Suprapubic skin (tissue), 4 donors: ENCODE results near the gene PCNX2.

ENCODE experiments used
- CTCF ChIP-seq, 2 donors: fragments of 200-600 bp in 1 of 2; fragments of 450-650 bp in 1 of 2; sonication (generic) in 1 of 2; IDR thresholded peaks; one replicate each; pipeline ENCODE4 v1.5.1; 2016 to 2019; ENCODE audit warnings: antibody characterized with exemption in 2 of 2, mild to moderate bottlenecking in 1 of 2, moderate library complexity in 1 of 2
- POLR2A ChIP-seq, 2 donors: fragments of 450-650 bp; IDR thresholded peaks; one replicate each; pipeline ENCODE4 v1.6.1; 2017; ENCODE audit warnings: antibody characterized with exemption in 2 of 2, mild to moderate bottlenecking in 2 of 2, moderate library complexity in 2 of 2
- POLR2AphosphoS5 ChIP-seq, 3 donors: sonication (generic); formaldehyde crosslinking; IDR thresholded peaks; one replicate each; pipeline ENCODE4 v1.6.1; 2017; ENCODE audit warnings: antibody characterized with exemption in 3 of 3

GRCh38 chr1:232964601-232965000 lies 330.9 kb downstream of the PCNX2 start:
- TF ChIP-seq CTCF (IDR thresholded peaks at IDR 0.05) (no peak), POLR2AphosphoS5 (IDR thresholded peaks at IDR 0.05) (no peak), POLR2A (IDR thresholded peaks at IDR 0.05) (no peak)
